GM18861 (cell line): ENCODE data around the gene UGT1A6.
"Not testable (repeated sequence)": the region's sequence is repeated elsewhere in the genome, so short reads cannot be mapped to it uniquely, and the experiment has no call there.

Experiments used
- ATAC-seq: cut with Tn5 transposase; IDR thresholded peaks from one replicate; pipeline ENCODE4 v1.9.1; 2021; ENCODE audit not compliant: unreplicated experiment

UGT1A6 gene

GRCh38 chr2:233692648-233693047, at the start of gene UGT1A6:
TSS of gene UGT1A6 (plus strand) at chr2:233692890. CDS start at chr2:233693005, 115 bp downstream.
- ATAC-seq: no peak

- ATAC-seq: no peak
Observed at GRCh38 chr2:233643128-233643527, 49.6 kb upstream of the UGT1A6 start.

GRCh38 chr2:233646033-233646432, 46.7 kb upstream of the UGT1A6 start:
- ATAC-seq: not testable (repeated sequence)

- ATAC-seq: no peak
Observed at GRCh38 chr2:233650981-233651380, 41.7 kb upstream of the UGT1A6 start.

- ATAC-seq: no peak
Observed at GRCh38 chr2:233651430-233651829, 41.3 kb upstream of the UGT1A6 start.

GRCh38 chr2:233654501-233654900, 38.2 kb upstream of the UGT1A6 start:
- no peak for ATAC-seq

GRCh38 chr2:233655043-233655442, 37.6 kb upstream of the UGT1A6 start:
- no peak for ATAC-seq

GRCh38 chr2:233655943-233656342, 36.7 kb upstream of the UGT1A6 start:
- ATAC-seq: not testable (repeated sequence)

- ATAC-seq: no peak
Observed at GRCh38 chr2:233656443-233656842, 36.2 kb upstream of the UGT1A6 start.

- no peak for ATAC-seq
Observed at GRCh38 chr2:233658610-233659009, 34.1 kb upstream of the UGT1A6 start.

GRCh38 chr2:233663911-233664310, 28.8 kb upstream of the UGT1A6 start:
- no peak for ATAC-seq

- ATAC-seq: no peak
Observed at GRCh38 chr2:233668605-233669260, 24.0 kb upstream of the UGT1A6 start.

- no peak for ATAC-seq
Observed at GRCh38 chr2:233671290-233672161, 21.2 kb upstream of the UGT1A6 start, which contains the start of gene UGT1A9. TSS of gene UGT1A9 (plus strand) at chr2:233671898. CDS start at chr2:233671935, 37 bp downstream.

GRCh38 chr2:233672886-233673285, 19.8 kb upstream of the UGT1A6 start:
- no peak for ATAC-seq

GRCh38 chr2:233673896-233674295, 18.8 kb upstream of the UGT1A6 start:
- no peak for ATAC-seq

- no peak for ATAC-seq
Observed at GRCh38 chr2:233674314-233674713, 18.4 kb upstream of the UGT1A6 start.

GRCh38 chr2:233674995-233675394, 17.7 kb upstream of the UGT1A6 start:
- no peak for ATAC-seq

- no peak for ATAC-seq
Observed at GRCh38 chr2:233676046-233676445, 16.6 kb upstream of the UGT1A6 start.

GRCh38 chr2:233679196-233679595, 13.5 kb upstream of the UGT1A6 start:
- no peak for ATAC-seq

- no peak for ATAC-seq
Observed at GRCh38 chr2:233680361-233681045, 12.2 kb upstream of the UGT1A6 start.

- no peak for ATAC-seq
Observed at GRCh38 chr2:233681521-233682099, 11.1 kb upstream of the UGT1A6 start, which contains the start of gene UGT1A7. TSS of gene UGT1A7 (plus strand) at chr2:233681901. CDS start at chr2:233681938, 37 bp downstream.
